NCI-H82 (cell line): ENCODE results near the gene RNF208.

ENCODE experiments used
- DNase-seq: peaks from one replicate; lab custom pipeline; 2025; lab: John Stamatoyannopoulos, UW

Gene RNF208

DNA sequence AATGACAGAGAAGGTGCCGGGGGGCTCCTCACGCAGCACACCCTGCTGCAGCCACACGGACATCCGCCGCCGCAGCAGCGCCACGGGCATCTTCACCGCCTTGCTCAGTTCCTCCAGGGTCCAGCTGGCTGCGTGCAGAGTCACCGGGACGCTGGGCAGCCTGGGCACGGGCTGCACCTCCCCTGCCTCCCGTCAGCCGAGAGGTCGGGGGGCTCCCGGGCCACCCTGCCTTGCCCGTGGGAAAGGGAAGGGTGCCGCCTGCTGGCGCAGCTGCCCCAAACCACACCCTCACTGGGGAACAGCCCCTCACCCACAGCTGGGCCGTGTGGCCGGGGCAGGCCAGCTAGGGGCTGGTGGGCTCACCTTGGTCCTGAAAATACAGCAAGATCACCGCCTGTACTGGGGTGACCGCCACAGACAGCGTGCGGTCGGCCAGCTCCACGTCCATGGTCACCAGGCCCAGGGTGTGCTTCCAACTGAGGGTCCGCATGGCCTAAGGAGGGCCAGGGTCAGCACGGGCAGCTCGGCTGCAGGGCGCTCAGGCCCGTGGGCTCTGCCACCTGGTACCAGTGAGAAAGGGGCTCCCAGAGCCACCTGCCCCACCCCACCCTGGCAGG lies 46.6 kb downstream of the RNF208 start:
- no peak for DNase-seq

- no peak for DNase-seq
Measured at GRCh38 chr9:137174722-137175293, 47.2 kb downstream of the RNF208 start.

DNA sequence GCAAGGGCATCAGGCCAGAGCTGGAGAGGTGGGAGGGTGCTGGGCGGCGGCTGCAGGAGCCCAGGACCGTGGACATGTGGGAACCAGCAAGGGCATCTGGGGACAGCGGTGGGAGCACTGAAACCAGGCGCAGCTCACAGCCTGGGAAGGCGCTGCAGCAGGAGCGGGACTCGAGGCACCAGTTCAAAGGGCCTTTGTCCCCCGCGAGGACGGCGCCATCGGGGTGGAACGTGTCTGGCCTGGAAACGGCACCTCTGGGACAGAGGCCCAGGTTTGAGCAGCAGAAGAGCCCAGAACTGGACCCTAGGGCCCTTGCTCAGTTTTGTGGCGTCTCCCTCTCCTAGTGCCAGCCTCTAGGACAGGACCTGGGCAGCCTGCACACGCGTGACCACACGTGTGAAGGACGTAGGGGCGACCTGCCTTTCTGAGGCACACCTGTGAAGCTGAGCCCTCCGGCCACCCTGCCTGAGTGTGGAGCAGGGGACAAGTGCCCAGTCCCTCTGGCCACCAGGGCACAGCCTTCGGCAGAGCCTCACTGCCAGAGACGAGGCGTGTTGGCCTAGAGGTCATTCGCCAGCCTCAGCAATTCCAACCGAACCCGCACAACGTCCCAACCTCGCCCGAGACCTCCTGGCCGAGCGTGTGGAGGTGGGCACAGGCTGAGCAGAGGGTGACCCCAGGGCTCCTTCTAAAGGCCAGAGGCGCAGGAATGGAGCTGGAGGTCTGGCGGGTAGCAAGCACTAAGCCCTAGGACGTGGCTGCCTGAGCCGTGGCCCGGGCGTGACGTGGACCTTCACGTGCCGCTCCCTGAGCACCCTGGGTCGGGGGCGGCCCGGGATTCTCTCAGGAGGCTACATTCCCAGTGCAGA lies 48.0 kb downstream of the RNF208 start:
- DNase-seq = peak; percentile 43

GRCh38 chr9:137172901-137173795 lies 48.9 kb downstream of the RNF208 start:
- DNase-seq = peak; percentile 55

DNA sequence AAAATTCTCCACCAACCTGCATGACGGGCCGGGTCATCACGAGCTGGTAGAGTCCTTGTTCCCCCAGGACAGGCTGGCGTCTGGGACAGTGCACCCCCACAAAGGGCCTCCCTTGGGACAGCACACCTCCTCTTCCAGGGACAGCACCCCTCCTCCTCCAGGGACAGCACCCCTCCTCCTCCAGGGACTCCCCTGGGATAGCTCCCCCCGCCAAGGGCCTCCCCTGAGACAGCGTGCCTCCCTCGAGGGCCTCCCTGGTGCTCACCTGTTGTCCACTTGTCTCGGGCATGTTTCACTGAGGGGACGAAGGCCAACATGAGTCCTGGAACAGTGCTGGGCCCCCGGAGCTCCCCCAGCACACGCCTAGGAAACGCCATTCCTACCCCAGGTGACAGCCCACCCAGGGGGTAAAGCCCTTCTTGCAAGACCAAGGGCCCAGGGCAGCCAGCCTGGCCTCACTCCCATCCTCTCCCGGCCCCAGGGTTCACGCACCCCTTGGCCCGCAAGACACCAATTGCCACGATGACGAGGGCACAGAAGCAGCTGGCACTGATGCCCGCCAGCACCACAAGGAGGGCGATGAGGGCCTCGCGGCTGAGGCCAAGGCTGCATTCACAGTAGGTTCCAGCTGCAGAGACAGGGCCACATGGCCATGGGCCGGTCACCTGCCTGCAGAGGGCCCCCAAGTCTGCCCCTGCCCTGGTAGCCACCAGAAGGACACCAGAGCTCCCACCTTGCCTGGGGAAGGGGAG lies 50.7 kb downstream of the RNF208 start:
- no peak for DNase-seq

GRCh38 chr9:137170486-137171148 lies 51.4 kb downstream of the RNF208 start:
- no peak for DNase-seq
